Measurements from ENCODE around the gene LBH. TPM values are rescaled to one million over a fixed set of nuclear protein-coding genes. Genes with fewer than 3 reads are reported as not detected.

LBH gene
- total RNA-seq, 1 experiment from 2014 or later = 1.1 TPM

- H3K27ac Mint-ChIP-seq (ENCODE audit: low read depth, unreplicated experiment) = no peak overlapping the region
- H3K27me3 Mint-ChIP-seq (ENCODE audit: insufficient read depth, unreplicated experiment) = no peaks in the 10 kb centered on the region
- BruUV-seq (replicated peaks) = no TSS peak
- DNase-seq (ENCODE audit: unreplicated experiment) = no peak
- no peaks in the 10 kb centered on the region for H3K4me1 Mint-ChIP-seq (ENCODE audit: insufficient read depth, unreplicated experiment)
- ChIA-PET CTCF (no interaction called here), POLR2A (no interaction called here)
- TF ChIP-seq CTCF (IDR thresholded peaks at IDR 0.05; ENCODE audit: unreplicated experiment) = no peak
- H3K4me3 Mint-ChIP-seq (ENCODE audit: unreplicated experiment) = no peak overlapping the region
- H3K36me3 Mint-ChIP-seq (ENCODE audit: insufficient read depth, unreplicated experiment) = no peaks in the 10 kb centered on the region
- no peaks in the 10 kb centered on the region for H3K9me3 Mint-ChIP-seq (ENCODE audit: unreplicated experiment)
- intact Hi-C loops (cut with micrococcal nuclease) = no loop called here
These were observed 76.9 kb downstream of the LBH start for GRCh38 chr2:30308280-30308679.

Other genes starting within 250 kb of the LBH start
- 62.5 and 80.6 TPM in 2 replicates for gene YPEL5, start 84.5 kb upstream of the LBH start, total RNA-seq (2022)
- gene LCLAT1, start 215.7 kb downstream of the LBH start, total RNA-seq (2022) = 27.5 and 29.0 TPM in 2 replicates